ENCODE results near the gene TTLL4. TPM values are rescaled to one million over a fixed set of nuclear protein-coding genes. Genes with fewer than 3 reads are reported as not detected.

TTLL4 gene
- total RNA-seq, 1 donor from 2014 or later = 33.8 TPM

DNA sequence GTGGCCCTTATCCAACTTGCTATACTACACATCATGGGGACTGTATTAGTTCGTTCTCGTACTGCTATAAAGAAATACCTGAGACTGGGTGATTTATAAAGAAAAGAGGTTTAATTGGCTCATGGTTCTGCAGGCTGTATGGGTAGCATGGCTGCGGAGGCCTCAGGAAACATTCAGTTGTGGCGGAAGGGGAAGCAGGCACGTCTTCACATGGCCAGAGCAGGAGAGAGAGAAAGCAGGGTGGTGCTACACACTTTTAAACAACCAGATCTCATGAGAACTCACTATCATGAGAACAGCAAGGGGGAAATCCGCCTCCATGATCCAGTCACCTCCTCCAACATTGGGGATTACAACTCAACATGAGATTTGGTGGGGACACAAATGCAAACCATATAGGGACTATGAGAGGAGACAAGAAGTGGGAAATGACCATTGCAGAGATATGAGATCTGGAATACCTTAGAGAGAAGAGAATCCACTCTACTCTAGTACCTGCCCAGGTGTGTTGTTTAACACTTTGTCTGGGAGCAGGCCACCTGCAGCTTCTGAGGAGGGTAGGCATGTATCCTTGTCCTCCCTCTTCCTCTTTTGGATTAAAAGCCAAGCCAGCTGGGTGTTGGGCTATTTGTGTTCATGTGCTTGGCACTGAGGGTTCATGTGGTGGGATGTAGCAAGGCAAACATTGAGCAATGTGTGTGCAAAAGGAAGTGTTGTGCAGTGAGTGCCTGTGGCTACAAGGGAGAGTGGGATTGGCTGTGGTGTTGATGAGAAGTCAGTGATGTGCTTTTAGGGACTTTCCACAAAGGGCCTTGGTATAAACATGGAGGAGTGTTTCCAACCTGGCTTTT is 22.8 kb downstream of the TTLL4 start:
- FAIRE-seq = no peak
- Histone ChIP-seq H3K36me3 (ENCODE audit: insufficient read depth, low read length) (peaks cover 10% of the 10 kb centered on the region), H3K9me3 (ENCODE audit: insufficient read depth, low read depth, low read length) (no peaks in the 10 kb centered on the region), H3K4me2 (ENCODE audit: low read length) (no peak overlapping the region), H3K4me3 (ENCODE audit: insufficient read depth, low read depth, low read length) (no peak overlapping the region), H3K4me1 (ENCODE audit: insufficient read depth, low read length) (peaks cover 30% of the 10 kb centered on the region), H3K9ac (ENCODE audit: low read length) (no peak overlapping the region), H3K27ac (ENCODE audit: low read depth, low read length) (no peak overlapping the region), H4K20me1 (ENCODE audit: insufficient read depth, low read length) (peaks cover 10% of the 10 kb centered on the region), H3K27me3 (ENCODE audit: insufficient read depth, low read length) (no peaks in the 10 kb centered on the region), H2AFZ (ENCODE audit: low read depth, low read length) (no peak overlapping the region), H3K79me2 (ENCODE audit: insufficient read depth, low read length) (peaks cover 59% of the 10 kb centered on the region)
- no peaks in the 10 kb centered on the region for H3K27me3 Mint-ChIP-seq (ENCODE audit: low read depth, unreplicated experiment)
- no peaks in the 10 kb centered on the region for H3K9me3 Mint-ChIP-seq (ENCODE audit: unreplicated experiment)
- H3K36me3 Mint-ChIP-seq (ENCODE audit: low read depth, unreplicated experiment) = peaks cover 10% of the 10 kb centered on the region
- H3K4me3 Mint-ChIP-seq (ENCODE audit: unreplicated experiment) = peak overlapping the region; percentile 69
- H3K4me1 Mint-ChIP-seq (ENCODE audit: low read depth, unreplicated experiment) = peaks cover 32% of the 10 kb centered on the region
- DNase-seq (ENCODE audit: low read depth) = peak; percentile 63
- TF ChIP-seq EZH2 (IDR thresholded peaks at IDR 0.05; ENCODE audit: insufficient read depth, low read length) (no peak), CTCF (IDR thresholded peaks at IDR 0.05; ENCODE audit: insufficient read depth, low read depth, low read length) (no peak)
- H3K27ac Mint-ChIP-seq (ENCODE audit: unreplicated experiment) = peak overlapping the region; percentile 95

GRCh38 chr2:218734190-218734975 is 23.7 kb downstream of the TTLL4 start:
- H3K4me2 ChIP-seq (ENCODE audit: low read length) = no peak overlapping the region
- Mint-ChIP-seq H3K9me3 (ENCODE audit: unreplicated experiment) (no peaks in the 10 kb centered on the region), H3K36me3 (ENCODE audit: low read depth, unreplicated experiment) (peaks cover 13% of the 10 kb centered on the region), H3K27me3 (ENCODE audit: low read depth, unreplicated experiment) (no peaks in the 10 kb centered on the region), H3K4me1 (ENCODE audit: low read depth, unreplicated experiment) (peaks cover 32% of the 10 kb centered on the region), H3K4me3 (ENCODE audit: unreplicated experiment) (no peak overlapping the region), H3K27ac (ENCODE audit: unreplicated experiment) (peak overlapping the region; percentile 95)
- no peak overlapping the region for H3K27ac ChIP-seq (ENCODE audit: low read depth, low read length)
- no peaks in the 10 kb centered on the region for H3K27me3 ChIP-seq (ENCODE audit: insufficient read depth, low read length)
- FAIRE-seq (no peak), DNase-seq (ENCODE audit: low read depth) (no peak)
- TF ChIP-seq EZH2 (IDR thresholded peaks at IDR 0.05; ENCODE audit: insufficient read depth, low read length) = no peak
- TF ChIP-seq CTCF (IDR thresholded peaks at IDR 0.05; ENCODE audit: insufficient read depth, low read depth, low read length) = no peak
- H3K79me2 ChIP-seq (ENCODE audit: insufficient read depth, low read length) = peaks cover 62% of the 10 kb centered on the region
- peaks cover 10% of the 10 kb centered on the region for H4K20me1 ChIP-seq (ENCODE audit: insufficient read depth, low read length)
- no peak overlapping the region for H3K4me3 ChIP-seq (ENCODE audit: insufficient read depth, low read depth, low read length)
- H3K9me3 ChIP-seq (ENCODE audit: insufficient read depth, low read depth, low read length) = no peaks in the 10 kb centered on the region
- H2AFZ ChIP-seq (ENCODE audit: low read depth, low read length) = no peak overlapping the region
- H3K36me3 ChIP-seq (ENCODE audit: insufficient read depth, low read length) = peaks cover 15% of the 10 kb centered on the region
- no peak overlapping the region for H3K9ac ChIP-seq (ENCODE audit: low read length)
- peaks cover 30% of the 10 kb centered on the region for H3K4me1 ChIP-seq (ENCODE audit: insufficient read depth, low read length)

Data from astrocyte (in vitro differentiated cells and primary cell).